Lower leg skin (tissue), 4 donors: ENCODE results near the gene PCP2. TPM values are rescaled to one million over a fixed set of nuclear protein-coding genes. Genes with fewer than 3 reads are reported as not detected.

Experiments used
- DNase-seq, 2 donors: peaks; one replicate each; pipeline ENCODE4 v3.0.0-alpha.2; 2019; ENCODE audit warnings: low spot score in 2 of 2
- H3K4me3 ChIP-seq: fragments of 200-600 bp; sonication (generic); 2 replicates; pipeline ENCODE4 v1.5.1; 2017; ENCODE audit warnings: mild to moderate bottlenecking, low read depth; ENCODE audit not compliant: poor library complexity, severe bottlenecking
- POLR2A ChIP-seq, 2 donors: fragments of 450-650 bp; IDR thresholded peaks; one replicate each; pipeline ENCODE4 v1.6.1; 2016 to 2017; ENCODE audit warnings: antibody characterized with exemption in 2 of 2, mild to moderate bottlenecking in 1 of 2, moderate library complexity in 1 of 2
- WGBS, 2 donors: methylation state at CpG; one replicate each; pipeline ENCODE4 v1.1.5; 2018; 5-methylcytosine and 5-hydroxymethylcytosine counted together
- intact Hi-C: fragments of 100-400 bp; cut with DNase I; formaldehyde crosslinking; loops from one replicate; pipeline ENCODE4 v1.15.0; 2023; ENCODE audit warnings: low total_unique reads
- total RNA-seq, 4 donors: library from RNA; depleted of rRNA; stranded (reverse); fragments of >200 nt; gene quantifications; one replicate each; pipeline ENCODE4 v1.1.0, GENCODE V29; 2016
- TF ChIP-seq, protein P1 (sequence below), 3 donors: fragments of 450-650 bp; IDR thresholded peaks; one replicate each; pipeline ENCODE4 v1.5.1; 2016; ENCODE audit warnings: antibody characterized with exemption in 3 of 3, mild to moderate bottlenecking in 3 of 3, moderate library complexity in 2 of 3

The PCP2 gene
- total RNA-seq, 4 donors from 2014 or later: 1.1 to 6.5 (median 4.2) TPM; not detected in 1

DNA sequence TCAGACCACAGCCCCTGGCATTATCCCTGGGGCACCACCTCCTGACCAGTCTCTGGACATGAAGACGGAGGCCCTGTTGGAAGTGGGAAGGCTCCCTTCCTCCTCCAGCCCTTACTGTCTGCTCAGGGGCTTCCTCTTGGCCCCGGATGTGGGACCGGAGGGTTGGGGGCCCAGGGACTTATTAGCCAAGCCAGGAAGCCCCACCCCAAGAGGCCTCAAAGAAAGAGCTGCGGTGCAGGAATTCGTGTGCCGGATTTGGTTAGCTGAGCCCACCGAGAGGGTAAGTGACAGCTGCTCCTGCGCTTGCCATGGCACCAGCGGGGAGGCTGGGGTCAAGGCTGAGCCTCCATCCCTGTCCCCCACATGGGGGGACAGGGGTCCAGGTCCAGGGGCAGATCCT lies 35.3 kb upstream of the PCP2 start, which contains the start of gene RETN:
RETN (plus strand) TSS at position 208 of the 400 bp plus-strand sequence. CDS start 278 bp downstream, outside the sequence.
- TF ChIP-seq, protein P1, sequence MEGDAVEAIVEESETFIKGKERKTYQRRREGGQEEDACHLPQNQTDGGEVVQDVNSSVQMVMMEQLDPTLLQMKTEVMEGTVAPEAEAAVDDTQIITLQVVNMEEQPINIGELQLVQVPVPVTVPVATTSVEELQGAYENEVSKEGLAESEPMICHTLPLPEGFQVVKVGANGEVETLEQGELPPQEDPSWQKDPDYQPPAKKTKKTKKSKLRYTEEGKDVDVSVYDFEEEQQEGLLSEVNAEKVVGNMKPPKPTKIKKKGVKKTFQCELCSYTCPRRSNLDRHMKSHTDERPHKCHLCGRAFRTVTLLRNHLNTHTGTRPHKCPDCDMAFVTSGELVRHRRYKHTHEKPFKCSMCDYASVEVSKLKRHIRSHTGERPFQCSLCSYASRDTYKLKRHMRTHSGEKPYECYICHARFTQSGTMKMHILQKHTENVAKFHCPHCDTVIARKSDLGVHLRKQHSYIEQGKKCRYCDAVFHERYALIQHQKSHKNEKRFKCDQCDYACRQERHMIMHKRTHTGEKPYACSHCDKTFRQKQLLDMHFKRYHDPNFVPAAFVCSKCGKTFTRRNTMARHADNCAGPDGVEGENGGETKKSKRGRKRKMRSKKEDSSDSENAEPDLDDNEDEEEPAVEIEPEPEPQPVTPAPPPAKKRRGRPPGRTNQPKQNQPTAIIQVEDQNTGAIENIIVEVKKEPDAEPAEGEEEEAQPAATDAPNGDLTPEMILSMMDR (IDR thresholded peaks at IDR 0.05): no peak
- TF ChIP-seq POLR2A (IDR thresholded peaks at IDR 0.05): no peak
- WGBS, 2 donors: 64 to 90% methylated on average over 5 to 9 of the region's 9 CpGs
- DNase-seq: no peak
- intact Hi-C loops: no loop called here
- H3K4me3 ChIP-seq: no peak within 1 kb of the TSS

DNA sequence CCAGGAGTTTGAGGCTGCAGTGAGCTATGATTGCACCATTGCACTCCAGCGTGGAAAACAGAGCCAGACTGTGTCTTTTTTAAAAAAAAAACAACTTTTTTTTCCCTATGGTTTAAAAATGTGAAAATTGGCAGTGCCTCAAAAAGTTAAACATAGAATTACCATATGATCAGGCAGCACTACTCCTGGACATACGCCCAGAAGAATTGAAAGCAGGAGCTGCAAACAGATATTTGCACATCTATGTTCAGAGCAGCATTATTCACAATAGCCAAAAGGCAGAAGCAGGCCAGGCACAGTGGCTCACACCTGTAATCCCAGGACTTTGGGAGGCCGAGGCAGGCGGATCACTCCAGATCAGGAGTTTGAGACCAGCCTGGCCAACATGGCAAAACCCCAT lies 31.6 kb upstream of the PCP2 start:
- DNase-seq: no peak
- WGBS, 2 donors: 32% methylated on average over 4 of the region's 4 CpGs
- no peak overlapping the region for H3K4me3 ChIP-seq
- no peak for TF ChIP-seq POLR2A (IDR thresholded peaks at IDR 0.05)
- TF ChIP-seq, protein P1 (IDR thresholded peaks at IDR 0.05): no peak
- intact Hi-C loops: no loop called here

DNA sequence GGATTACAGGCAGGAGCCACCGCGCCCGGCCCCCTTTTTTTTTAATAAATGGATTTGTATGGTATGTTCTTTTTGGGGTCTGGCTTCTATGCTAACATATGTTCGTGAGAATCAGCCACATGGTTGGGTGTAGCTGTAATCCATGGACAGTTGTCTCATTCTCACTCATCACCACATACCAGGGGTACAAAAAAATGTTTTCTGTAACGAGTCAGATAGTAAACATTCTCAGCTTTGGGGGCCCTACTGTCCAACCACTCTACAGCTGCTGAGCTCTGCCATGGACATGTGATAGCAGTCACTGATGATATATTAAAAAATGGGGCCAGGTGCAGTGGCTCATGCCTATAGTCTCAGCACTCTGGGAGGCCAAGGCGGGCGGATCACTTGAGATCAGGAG lies 30.2 kb upstream of the PCP2 start:
- 57 to 66% methylated on average over 7 of the region's 7 CpGs for WGBS, 2 donors
- no peak overlapping the region for H3K4me3 ChIP-seq
- TF ChIP-seq POLR2A (IDR thresholded peaks at IDR 0.05): no peak
- TF ChIP-seq, protein P1 (IDR thresholded peaks at IDR 0.05): no peak
- no peak for DNase-seq
- intact Hi-C loops: no loop called here

DNA sequence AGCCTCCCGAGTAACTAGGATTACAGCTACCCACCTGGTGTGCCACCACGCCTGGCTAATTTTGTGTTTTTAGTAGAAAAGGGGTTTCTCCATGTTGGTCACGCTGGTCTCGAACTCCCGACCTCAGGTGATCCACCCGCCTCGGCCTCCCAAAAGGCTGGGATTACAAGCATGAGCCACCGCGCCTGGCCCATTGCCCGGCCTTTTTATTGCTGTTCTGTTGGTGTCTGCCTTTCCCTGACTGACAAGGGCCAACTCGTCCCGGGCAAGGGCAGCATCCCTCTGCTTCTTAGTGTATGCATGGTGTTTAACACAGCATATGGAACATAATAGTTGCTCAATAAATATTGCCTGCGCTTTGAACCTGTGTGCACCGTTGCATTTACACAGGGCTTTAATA lies 29.1 kb upstream of the PCP2 start:
- DNase-seq: no peak
- WGBS, 2 donors: 65 to 73% methylated on average over 14 of the region's 14 CpGs
- no peak overlapping the region for H3K4me3 ChIP-seq
- intact Hi-C loops: no loop called here
- TF ChIP-seq, protein P1 (IDR thresholded peaks at IDR 0.05): no peak
- TF ChIP-seq POLR2A (IDR thresholded peaks at IDR 0.05): no peak

DNA sequence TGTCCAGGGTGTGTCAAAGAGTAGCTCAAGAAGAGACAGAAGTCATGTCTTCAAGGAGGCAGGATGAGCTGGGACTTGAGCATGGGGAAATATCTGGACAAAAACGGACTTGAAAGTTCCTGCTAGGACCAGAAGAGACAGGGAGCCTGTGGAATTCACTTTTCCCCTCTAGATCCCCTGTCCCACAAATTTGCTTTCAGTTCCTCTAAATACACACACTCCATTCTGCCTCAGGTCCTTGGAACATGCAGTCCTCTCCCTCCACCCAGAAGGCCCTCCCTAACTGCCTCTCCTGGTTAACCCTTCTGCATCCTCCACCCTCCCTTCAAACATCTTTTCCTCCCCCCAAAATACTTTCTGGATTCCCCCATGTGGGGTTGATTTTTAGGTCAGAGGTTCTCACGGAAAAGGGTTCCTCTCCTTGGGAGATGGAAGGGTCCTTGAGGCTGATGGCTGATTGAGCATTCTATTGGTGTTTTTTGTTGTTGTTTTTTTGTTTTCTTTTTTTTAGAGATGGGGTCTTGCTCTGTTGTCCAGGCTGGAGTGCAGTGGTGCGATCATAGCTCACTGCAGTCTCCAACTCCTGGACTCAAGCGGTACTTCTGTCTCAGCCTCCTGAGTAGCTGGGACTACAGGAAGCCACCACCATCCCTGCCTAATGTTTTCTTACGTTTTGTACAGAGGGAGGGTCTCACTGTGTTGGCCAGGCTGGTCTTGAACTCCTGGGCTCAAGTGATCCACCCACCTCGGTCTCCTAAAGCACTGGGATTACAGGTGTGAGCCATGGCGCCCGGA lies 28.4 kb upstream of the PCP2 start:
- 74 to 77% methylated on average over 8 of the region's 8 CpGs for WGBS, 2 donors
- DNase-seq: no peak
- no peak for TF ChIP-seq POLR2A (IDR thresholded peaks at IDR 0.05)
- TF ChIP-seq, protein P1 (IDR thresholded peaks at IDR 0.05): no peak
- intact Hi-C loops: no loop called here
- H3K4me3 ChIP-seq: no peak overlapping the region
